ENCODE data around the gene JTB. TPM values are rescaled to one million over a fixed set of nuclear protein-coding genes. Genes with fewer than 3 reads are reported as not detected.

The JTB gene
- total RNA-seq, 1 donor from 2014 or later, result 48.6 TPM

DNA sequence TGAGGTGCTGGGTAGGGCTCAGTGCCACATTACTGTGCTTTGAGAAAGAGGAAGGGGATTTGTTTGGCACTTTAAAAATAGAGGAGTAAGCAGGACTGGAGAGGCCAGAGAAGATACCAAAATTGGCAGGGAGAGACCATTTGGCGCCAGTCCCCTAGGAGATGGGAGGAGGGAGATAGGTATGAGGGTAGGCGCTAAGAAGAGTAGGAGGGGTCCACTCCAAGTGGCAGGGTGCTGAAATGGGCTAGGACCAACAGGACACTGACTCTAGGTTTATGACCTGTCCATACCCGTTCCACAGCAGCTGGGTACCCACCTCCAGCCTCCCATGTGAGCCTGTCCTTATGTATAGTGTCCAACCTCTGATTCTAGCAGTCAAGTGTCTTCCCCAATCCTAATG, 18.0 kb downstream of the JTB start:
- Mint-ChIP-seq H3K27ac (ENCODE audit: unreplicated experiment) (peak overlapping the region; percentile 72), H3K4me1 (ENCODE audit: low read depth, unreplicated experiment) (peaks cover 28% of the 10 kb centered on the region), H3K9me3 (ENCODE audit: unreplicated experiment) (peaks cover 11% of the 10 kb centered on the region), H3K27me3 (ENCODE audit: unreplicated experiment) (peaks cover 19% of the 10 kb centered on the region), H3K36me3 (ENCODE audit: unreplicated experiment) (no peaks in the 10 kb centered on the region), H3K4me3 (ENCODE audit: unreplicated experiment) (no peak overlapping the region)
- TF ChIP-seq, protein P1, sequence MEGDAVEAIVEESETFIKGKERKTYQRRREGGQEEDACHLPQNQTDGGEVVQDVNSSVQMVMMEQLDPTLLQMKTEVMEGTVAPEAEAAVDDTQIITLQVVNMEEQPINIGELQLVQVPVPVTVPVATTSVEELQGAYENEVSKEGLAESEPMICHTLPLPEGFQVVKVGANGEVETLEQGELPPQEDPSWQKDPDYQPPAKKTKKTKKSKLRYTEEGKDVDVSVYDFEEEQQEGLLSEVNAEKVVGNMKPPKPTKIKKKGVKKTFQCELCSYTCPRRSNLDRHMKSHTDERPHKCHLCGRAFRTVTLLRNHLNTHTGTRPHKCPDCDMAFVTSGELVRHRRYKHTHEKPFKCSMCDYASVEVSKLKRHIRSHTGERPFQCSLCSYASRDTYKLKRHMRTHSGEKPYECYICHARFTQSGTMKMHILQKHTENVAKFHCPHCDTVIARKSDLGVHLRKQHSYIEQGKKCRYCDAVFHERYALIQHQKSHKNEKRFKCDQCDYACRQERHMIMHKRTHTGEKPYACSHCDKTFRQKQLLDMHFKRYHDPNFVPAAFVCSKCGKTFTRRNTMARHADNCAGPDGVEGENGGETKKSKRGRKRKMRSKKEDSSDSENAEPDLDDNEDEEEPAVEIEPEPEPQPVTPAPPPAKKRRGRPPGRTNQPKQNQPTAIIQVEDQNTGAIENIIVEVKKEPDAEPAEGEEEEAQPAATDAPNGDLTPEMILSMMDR (IDR thresholded peaks at IDR 0.05; ENCODE audit: partially characterized antibody, unreplicated experiment), result no peak
- no peak for DNase-seq

DNA sequence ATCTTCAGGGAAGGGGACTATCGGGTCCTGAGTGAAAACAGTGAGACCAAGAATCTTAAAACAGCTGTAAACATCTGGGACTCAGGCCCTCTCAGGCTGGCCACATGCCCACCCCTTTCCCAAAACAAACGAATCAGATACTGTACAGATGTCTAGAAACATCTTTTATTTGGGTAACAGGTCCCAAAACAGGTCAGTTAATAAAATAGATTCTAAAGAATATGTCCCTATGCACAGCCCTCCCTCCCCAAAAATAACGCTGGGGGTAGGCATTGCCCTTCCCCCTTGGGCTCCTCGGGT, 18.6 kb downstream of the JTB start:
- no peak for DNase-seq
- TF ChIP-seq, protein P1 (IDR thresholded peaks at IDR 0.05; ENCODE audit: partially characterized antibody, unreplicated experiment), result no peak
- Mint-ChIP-seq H3K9me3 (ENCODE audit: unreplicated experiment) (peaks cover 13% of the 10 kb centered on the region), H3K4me1 (ENCODE audit: low read depth, unreplicated experiment) (peaks cover 34% of the 10 kb centered on the region), H3K27ac (ENCODE audit: unreplicated experiment) (peak overlapping the region; percentile 72), H3K4me3 (ENCODE audit: unreplicated experiment) (peak overlapping the region; percentile 93), H3K27me3 (ENCODE audit: unreplicated experiment) (peaks cover 19% of the 10 kb centered on the region), H3K36me3 (ENCODE audit: unreplicated experiment) (no peaks in the 10 kb centered on the region)

DNA sequence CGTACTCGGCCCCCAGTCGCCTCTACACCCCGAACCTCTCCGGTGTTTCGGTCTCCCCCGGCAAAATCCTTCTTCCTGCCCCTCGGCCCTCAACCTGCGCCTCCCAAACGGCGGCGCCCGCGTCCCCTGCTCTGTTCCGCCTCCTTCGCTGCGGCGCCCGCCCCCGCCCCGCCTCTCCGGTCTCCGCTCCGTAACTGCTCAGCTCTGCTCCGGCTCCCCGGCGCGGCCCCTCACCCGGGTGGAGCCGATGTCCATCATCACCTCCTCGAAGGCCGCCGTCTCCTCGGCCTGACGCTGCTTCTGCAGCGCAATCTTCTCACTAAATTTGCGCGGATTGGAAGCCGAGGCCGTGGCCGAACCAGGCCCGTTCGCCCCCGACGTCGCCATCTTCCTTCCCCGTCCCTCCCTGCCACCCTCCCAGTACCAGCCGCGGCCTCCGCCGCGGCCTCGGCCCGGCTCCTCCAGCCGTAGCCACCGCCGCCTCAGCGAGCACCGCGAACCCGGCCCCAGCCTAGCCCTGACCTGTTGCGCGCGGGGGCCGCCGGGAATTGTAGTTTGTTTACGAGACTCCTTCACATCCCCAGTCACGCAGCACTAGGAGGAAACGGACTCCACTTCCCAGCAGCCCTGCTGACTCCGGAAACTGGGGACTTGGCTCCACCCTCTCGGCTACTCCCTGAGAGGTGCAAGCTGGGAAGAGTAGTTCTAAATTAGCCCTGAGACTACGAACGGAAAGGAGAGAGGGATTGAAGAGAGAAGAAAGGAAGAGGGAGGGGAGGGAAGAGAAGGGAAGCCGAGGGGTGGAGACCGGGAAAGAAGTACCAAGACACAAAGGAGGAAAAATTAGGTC, 19.1 kb downstream of the JTB start, which contains the start of gene CRTC2:
CRTC2 (minus strand) TSS at position 502 of the 850 bp plus-strand sequence; CDS start at position 387, 115 bp downstream.
- Mint-ChIP-seq H3K4me1 (ENCODE audit: low read depth, unreplicated experiment) (peaks cover 36% of the 10 kb centered on the region), H3K4me3 (ENCODE audit: unreplicated experiment) (peak within 1 kb of the TSS; percentile 93), H3K9me3 (ENCODE audit: unreplicated experiment) (peaks cover 9% of the 10 kb centered on the region), H3K36me3 (ENCODE audit: unreplicated experiment) (no peaks in the 10 kb centered on the region), H3K27ac (ENCODE audit: unreplicated experiment) (peak within 1 kb of the TSS; percentile 94), H3K27me3 (ENCODE audit: unreplicated experiment) (peaks cover 16% of the 10 kb centered on the region)
- TF ChIP-seq, protein P1 (IDR thresholded peaks at IDR 0.05; ENCODE audit: partially characterized antibody, unreplicated experiment), result no peak
- DNase-seq, result peak; percentile 99

DNA sequence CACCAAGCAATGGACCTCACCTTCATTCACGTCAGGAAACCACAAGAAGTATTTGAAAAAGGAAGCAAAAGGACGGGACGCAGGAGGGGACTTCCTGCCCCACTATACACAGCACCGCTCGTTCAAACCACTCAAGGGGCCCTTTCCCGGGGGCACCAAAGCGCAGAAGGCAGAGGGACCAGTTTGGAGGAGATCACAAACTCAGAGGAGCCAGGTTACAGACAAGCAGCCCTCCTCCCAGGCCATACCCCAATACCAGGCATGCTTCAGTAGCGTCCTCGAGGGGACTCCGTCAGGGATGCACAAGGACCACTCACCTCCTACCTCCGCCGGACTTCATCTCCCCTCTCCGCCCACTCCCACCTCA, 19.7 kb downstream of the JTB start:
- Mint-ChIP-seq H3K27me3 (ENCODE audit: unreplicated experiment) (peaks cover 14% of the 10 kb centered on the region), H3K9me3 (ENCODE audit: unreplicated experiment) (peaks cover 9% of the 10 kb centered on the region), H3K4me3 (ENCODE audit: unreplicated experiment) (peak overlapping the region; percentile 93), H3K36me3 (ENCODE audit: unreplicated experiment) (no peaks in the 10 kb centered on the region), H3K27ac (ENCODE audit: unreplicated experiment) (peak overlapping the region; percentile 94), H3K4me1 (ENCODE audit: low read depth, unreplicated experiment) (peaks cover 37% of the 10 kb centered on the region)
- TF ChIP-seq, protein P1 (IDR thresholded peaks at IDR 0.05; ENCODE audit: partially characterized antibody, unreplicated experiment), result no peak
- no peak for DNase-seq

DNA sequence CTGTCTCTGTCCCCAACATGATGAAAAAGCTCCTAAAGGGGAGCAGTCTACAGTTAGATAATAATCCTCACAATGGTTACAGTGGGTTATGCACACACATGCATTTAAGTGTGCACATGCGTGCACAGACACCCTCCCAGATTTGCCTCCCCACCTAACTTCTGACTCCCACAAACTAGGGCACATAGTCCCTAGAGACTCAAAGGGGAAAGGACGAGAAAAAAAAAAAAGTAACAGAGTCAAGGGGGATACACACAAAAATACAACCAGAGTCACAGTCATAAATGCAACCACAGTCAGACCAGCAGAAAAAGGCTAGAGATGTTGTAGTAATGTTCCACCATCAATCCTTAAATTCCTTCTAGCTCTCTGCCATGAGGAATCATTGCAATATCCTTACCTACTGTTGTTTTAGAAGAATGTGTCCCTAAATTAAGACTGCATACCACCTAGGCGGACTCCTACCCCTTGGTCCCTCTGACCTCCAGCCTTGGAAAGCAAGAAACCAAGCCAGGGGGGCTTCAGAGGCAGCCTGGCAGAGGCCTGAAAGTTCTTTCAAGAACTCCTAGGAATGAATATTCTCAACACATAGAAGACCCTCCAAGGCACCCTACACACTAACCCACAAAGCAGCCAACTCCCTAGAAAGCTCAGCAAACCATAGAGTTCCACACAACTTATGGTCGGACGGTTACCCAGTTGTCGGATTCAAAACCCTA, 20.3 kb downstream of the JTB start:
- H3K9me3 Mint-ChIP-seq (ENCODE audit: unreplicated experiment), result peaks cover 9% of the 10 kb centered on the region
- peak overlapping the region; percentile 93 for H3K4me3 Mint-ChIP-seq (ENCODE audit: unreplicated experiment)
- peaks cover 32% of the 10 kb centered on the region for H3K4me1 Mint-ChIP-seq (ENCODE audit: low read depth, unreplicated experiment)
- DNase-seq, result no peak
- TF ChIP-seq, protein P1 (IDR thresholded peaks at IDR 0.05; ENCODE audit: partially characterized antibody, unreplicated experiment), result no peak
- no peaks in the 10 kb centered on the region for H3K36me3 Mint-ChIP-seq (ENCODE audit: unreplicated experiment)
- peak overlapping the region; percentile 94 for H3K27ac Mint-ChIP-seq (ENCODE audit: unreplicated experiment)
- H3K27me3 Mint-ChIP-seq (ENCODE audit: unreplicated experiment), result peaks cover 14% of the 10 kb centered on the region
